Muscle of back (tissue), 11 donors: Measurements from ENCODE around the gene SSTR3. TPM values are rescaled to one million over a fixed set of nuclear protein-coding genes. Genes with fewer than 3 reads are reported as not detected.

Source experiments
- DNase-seq, 3 donors: peaks; one replicate each; pipeline versions ENCODE4 v3.0.0 to v3.0.0-alpha.2; 2013
- polyA plus RNA-seq, 10 donors: library from polyadenylated mRNA; unstranded; fragments of 120-200 nt; gene quantifications; one replicate each; pipeline ENCODE4 v1.2.1, GENCODE V29; 2013; ENCODE audit not compliant: insufficient read length in 10 of 10

The SSTR3 gene
- polyA plus RNA-seq, 10 donors = 0.09 to 0.15 (median 0.13) TPM; not detected in 6

DNA sequence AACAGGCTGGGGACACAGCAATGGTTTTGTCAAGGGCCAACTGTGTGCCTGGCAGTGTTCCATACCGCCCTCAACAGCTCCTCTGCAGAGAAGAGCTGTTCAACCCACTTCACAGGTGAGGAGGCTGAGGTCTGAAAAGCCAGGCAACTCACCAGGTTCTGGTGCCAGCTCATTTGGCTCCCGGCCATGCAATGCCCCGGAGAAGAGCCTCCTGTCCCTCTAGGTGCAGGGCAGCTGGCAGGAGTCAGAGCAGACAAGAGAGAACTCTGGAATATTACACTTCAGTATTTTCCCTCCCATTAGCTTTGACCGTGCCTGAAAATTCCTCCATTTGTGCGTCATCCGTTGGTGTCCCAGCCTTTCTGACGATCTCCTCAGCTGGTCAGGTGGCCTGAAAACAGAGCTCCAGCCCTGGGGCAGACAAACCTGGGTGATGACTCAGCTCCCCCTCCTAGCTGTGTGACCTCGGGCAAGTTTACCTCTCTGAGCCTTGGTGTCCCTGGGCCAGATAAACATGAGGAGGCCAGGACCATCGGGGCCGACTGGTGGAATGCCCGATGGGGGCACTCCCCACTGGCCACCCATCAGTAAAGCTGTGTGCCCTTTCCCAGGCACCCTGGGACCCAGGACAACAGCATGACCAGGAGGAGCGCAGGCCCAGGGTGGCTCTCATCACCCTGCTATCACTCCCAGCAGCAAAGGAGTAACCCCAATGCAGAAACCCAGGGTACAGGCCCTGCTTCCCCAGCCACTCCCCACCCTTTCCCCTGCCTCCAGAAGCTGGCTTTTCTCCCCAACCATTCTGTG lies 14.6 kb downstream of the SSTR3 start:
- DNase-seq = peak in 2 of 3 donors; percentile 59 to 71

DNA sequence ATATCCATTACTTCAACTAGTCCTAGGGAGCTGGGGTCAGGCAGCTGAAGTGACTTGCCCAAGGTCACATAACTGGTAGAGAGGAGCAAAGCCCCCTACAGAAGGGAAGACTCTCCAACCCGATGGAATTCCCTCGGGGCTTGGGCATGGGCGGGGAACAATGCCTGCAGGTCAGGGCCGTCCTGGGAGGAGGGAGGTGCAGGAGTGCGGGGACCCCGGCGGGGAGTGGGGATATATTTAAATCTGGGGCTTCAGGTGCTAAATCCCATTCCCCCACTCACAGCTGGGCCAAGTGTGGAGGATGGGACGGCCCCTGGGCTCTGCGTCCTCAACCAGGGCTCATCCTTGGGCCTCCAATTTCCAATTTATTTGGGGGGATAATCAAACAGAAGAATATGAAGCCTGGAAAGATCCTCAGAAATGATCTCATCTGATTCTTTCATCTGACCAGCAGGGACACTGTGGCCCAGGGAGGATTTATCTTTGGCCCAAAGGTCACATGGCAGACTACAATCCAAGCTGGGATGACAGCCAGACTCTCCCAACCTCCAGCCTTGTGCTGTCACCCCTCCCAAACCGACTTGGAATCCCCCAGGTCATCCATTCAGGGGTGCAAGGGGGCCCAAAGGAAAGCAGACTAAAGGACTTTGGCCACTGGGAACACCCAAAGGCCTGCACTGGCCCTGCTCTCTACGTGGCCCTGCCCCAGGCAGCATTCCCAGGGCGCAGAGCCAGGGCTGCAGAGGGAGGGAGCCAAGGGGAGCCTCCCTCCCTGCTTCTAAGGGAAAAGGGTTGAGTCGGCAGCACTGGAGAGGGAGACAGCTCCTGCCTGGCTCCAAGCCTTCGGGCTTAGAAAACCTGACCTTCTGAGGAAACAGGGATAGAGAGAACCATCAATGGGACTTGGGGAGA lies 15.5 kb downstream of the SSTR3 start:
- peak in 2 of 3 donors; percentile 80 to 90 for DNase-seq

DNA sequence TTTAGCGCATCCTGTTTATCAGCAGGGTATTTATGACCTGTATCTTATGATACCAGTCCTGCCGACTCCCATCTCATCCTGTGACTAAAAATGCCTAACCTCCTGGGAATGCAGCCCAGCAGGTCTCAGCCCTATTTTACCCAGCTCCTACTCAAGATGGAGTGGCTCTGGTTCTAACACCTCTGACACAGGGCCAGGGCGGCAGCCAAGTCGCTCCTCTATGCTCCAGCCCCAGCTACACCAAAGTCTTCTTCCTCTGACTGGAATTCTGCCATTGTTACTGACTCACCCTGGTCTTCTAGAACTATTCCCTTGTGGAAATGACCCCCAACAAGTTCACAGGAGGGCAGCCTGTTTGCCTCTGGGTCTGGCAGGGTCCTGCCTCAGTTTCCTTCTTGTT lies 16.4 kb downstream of the SSTR3 start:
- DNase-seq = no peak

DNA sequence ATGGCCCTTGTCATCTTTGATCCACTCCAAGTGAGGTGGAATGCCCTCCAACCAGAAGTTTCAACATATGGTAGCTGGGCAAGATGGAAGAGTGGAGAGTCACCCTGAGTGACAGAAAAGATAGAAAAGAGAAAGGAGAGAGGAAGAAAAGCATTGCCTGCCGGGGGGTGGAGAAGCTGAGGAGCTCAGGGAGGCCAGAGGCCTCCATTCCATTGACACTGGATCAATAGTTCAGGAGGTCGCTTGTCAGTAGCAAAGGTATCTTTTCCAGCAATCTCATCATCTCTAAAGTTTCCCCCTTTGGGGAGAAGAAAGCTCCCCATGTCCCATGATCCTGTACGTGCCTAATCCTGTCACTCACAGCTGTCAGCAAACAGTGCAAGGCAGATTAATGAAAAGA lies 17.5 kb downstream of the SSTR3 start:
- no peak for DNase-seq

DNA sequence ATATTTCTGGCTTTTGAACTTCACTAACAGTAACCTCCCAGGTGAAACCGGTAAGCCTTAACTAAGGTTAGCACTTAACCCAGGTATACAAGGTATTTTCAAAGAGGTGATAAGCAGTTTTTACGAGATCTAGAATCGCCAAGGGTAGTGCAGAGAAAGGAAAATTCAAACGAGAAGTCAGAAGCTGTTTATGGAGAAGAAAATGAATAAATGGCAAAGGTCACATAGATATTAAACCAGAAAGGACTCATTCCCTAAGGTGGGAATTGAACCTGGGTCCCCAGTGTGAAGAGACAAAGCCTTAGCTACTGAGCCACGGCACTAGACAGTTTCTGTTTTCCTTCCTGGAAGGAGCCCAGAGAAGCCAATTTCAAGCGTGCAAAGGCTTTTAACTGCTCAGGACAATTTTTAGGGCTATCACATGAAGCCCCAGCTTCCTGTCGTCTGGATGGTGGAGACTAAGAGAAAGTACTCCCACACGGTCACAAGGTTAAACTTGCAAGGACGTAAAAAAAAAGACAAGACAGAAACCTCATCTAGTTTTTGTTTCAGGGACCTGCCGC lies 18.6 kb downstream of the SSTR3 start:
- DNase-seq = peak in 1 of 3 donors; percentile 48

DNA sequence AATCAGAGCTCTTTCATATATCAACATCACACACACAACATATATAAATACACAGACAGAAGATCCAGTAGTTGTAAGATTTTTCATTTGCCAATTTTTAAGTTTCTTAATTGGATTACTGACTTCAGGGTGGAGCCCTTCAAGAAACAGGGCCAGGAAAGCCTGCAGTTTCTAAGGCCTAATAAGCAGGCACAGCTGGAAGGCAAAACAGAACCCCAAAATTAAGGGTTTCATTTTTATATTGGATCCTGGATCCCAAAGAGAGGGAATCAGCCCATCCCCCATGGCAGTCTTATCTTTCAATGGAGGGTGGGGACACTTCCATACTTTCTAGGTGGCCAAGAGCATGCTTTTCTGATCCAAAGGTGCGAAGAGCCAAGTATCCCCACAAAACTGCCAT lies 19.5 kb downstream of the SSTR3 start:
- no peak for DNase-seq

DNA sequence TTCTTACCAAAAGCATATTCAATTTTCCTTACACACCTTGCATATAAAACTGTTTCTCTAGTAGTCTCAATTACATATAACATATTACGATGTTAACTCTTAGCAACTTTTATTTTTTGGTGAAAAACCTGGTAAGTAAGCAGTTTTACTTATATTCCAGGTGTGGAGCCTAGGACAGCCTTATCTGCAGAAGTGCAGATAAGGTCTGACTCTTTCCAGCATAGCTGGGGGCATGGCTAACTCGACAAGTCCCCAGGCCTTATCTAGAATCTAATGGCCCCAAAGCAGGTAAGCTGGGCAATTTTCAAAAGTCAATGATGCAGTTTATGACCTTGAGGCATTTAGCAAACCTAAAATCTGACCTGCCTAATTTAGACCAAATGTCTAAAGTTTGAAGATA lies 20.1 kb downstream of the SSTR3 start:
- no peak for DNase-seq

DNA sequence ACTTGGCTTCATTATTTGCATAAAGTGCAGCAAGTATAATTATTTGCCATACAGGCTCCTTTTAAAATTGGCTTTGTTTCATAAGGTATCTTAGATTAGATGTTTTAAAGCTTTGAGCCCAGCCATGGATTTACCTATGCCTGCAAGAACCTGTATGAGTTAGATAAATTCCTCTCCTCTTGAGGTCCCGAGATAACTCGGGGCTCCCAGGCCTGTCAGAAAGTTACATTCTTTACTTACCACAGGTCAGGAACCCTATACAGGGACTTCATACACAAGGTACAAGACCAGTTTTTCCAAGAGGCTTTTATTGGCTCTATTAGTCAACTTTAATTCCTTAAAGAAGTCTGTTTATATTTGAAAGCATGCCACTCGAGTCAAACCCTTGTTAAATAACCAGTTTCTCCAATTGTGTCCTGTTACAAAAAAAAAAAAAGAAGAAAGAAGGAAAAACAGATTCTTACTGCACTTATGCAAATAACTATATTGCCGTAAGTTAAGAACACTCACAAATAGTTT lies 22.0 kb downstream of the SSTR3 start:
- DNase-seq = no peak

DNA sequence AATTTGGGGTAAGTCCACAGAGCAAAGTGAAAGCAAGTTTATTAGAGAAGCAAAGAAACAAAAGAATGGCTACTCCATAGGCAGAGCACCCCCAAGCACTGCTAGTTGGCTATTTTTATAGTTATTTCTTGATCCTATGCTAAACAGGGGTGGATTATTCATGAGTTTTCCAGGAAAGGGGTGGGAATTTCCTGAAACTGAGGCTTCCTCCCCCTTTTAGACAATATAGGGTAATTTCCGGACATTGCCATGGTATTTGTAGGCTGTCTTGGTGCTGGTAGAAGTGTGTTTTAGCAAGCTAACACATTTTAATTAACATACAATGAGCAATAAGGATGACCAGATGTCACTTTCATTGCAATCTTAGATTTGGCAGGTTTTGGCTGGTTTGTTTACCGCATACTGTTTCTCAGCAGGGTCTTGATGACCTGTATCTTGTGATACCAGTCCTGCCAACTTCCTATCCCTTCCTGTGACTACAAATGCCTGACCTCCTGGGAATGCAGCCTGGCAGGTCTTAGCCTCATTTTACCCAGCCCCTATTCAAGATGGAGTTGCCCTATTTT lies 23.3 kb downstream of the SSTR3 start:
- DNase-seq = peak in 1 of 3 donors; percentile 51

DNA sequence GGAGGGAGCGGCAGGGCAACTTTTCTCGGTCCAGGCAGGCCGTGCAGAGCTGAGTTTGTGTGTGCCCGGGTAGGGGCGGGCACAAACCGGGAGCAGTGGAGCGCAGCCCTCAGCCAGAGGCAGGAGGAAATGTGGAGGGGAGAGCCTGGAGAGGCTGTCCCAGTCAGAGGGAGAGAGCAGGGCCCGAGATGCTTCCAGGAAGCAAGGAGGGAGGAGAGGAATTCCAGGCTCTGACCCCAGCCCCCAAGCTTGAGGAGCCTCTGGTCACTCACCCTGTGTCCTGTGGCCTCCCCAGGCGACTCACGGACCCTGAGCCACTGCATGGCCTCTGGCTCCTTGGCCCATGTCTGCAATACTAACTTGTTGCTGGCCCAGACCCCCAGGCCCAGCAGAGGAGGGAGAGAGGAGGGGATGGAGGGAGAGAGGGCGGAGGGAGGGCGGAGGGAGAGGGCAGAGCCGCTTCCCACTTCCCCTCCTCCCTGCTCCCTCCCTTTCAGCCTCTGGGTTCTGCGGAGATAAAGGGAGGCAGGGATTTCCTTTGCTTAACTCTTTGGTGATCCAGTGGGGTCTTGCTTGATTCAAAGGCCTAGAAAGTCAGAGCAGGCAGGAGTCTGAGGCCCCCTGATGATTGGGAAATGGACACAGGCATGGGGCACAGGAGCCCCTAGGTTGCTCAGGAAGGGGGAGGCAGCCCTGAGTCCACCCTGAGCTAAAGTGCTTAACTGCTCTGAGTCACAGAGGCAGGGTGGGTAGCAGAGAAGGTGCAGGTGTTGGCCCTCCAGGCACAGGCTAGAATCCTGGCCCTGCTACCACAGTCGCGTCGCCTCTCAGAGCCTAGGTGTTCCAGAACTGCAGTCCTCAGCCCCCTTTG lies 24.2 kb downstream of the SSTR3 start, which contains the start of gene C1QTNF6:
Gene C1QTNF6 (minus strand): TSS at position 357 of the 871 bp plus-strand sequence. CDS start 34 bp downstream, at position 323.
- DNase-seq = peak in 2 of 3 donors; percentile 80 to 95

DNA sequence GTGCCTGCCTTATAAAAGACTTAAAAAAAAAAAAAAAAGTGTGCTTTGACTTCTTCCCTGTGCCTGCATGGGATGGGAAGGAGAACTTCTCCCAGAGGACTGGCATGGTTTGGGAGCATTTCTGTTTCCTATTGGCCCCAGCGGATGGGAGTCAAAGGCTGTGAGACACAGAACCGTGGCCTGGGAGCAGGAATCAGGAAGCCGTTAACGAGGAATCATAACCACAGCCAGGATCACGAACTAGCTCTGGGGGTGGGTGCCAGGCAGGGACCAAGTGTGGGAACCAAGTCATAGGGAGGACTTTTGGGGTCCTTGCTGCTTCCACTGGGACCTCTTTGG lies 24.8 kb downstream of the SSTR3 start:
- DNase-seq = no peak

DNA sequence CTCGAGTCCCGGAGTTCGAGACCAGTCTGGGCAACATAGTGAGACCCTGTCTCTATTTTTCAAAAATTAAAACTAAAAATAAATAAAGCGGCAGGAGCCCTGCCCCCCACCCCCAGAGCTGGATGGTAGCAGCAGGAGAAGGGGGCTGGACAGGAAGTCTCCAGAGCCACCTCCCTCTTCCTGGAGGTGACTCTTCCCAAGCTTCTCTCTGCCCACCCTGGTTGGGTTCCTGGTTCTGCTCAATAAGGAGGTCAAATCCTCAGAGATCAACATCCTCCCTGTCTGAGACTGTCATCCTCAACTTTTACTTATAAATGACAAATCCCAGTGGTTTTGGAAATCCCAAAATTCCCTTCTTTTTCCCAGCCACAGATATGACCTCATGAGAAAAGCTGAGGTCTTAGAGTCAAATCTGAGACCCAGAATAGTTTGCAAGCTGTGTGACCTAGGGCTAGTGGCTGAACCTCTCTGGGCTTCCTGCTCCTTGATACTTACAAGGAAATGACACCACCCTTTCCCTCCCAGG lies 25.2 kb downstream of the SSTR3 start:
- no peak for DNase-seq

DNA sequence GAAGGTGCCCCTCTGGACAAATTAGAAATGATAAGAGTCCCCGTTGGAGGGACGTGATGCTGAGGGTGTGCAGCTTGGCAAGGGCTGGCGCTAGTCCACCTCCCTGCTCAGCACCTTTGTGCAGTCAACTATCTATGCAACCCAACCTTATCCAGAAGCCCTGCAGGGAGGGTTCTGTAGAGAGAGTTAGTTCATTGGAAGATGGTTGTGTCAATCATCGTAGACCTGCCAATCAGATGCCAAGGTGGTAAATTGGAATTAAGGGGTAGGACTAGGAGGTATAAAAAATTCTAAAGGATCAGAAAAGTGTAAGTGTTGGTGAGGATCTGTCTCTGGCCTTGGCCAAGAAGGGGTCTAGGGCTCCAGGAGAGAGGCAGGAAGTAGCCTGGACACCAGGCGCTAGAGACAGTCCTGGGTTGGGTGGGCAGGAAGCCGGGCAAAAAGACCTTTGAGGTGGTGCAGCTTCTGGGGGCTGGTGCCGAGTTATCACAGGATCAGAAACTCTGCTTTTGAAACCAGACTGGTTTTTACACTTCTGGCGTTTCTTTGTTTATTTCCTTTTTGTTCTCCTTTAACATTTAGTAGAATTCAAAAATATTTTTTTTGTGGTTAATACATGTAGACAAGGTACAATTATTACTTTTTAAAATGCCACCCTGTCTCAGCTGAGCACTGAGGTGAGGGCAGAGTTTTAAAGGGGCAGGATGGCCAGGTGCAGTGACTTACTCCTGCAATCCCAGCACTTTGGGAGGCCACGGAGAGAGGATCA lies 25.9 kb downstream of the SSTR3 start:
- peak in 2 of 3 donors; percentile 67 to 79 for DNase-seq

DNA sequence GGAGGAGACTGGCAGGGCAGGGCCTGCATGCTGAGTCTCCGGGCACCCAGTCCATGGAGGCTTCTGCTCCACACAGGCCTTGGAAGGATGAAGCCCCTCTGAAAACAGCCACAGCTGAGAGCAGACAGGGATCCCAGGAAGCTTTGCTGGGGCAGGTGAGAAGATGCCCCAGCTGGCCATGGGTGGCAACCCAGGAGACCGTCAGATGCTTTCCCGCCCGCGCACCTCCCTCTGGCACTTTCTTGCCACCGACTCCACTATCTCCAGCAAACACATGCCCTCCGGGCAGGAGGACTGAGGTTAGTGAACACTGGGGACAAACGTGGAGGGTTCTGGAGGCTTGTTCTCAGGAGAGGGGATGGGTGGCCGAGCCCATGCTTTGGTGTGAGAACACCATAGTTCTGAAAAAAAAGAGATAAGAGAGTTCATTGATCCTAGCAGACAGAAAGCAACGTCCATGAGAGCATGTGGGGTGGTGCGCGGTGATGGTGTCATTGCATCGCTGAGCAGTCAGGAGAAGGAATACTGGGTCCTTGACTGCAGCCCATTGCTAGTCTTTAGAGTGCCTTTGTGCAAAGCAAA lies 26.5 kb downstream of the SSTR3 start:
- no peak for DNase-seq

DNA sequence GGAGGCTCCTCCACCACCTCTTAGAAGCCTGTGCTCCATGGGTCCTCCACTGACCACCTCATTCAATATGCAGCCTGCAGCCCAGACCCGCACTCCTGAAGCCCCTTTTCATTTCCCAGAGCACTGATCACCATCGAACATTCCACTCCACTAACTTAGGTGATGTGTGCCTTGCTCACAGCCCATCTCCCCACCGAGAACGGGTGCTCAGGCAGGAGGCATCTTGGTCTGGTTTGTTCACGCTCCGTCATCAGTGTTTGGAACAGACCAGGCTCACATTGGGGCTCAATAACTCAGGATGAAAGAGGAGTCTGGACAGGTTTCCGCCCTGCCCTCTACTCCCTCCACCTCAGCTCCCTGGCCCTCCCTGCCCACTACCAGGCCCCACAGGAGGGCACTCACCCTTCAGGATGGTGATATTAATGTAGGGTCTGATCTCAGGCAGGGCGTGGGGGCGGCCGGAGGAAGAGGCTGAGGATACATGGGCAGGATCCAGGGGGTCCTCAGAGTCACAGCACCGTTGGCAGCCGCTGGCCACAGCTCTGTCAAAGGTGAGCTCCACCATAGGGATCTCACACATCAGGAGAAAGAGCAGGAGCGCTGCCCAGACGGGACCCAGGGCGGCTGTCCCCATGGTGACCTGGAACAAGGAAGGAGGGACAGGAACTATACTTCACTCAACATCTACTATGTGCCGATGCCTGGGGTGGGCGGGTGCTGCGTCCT lies 27.3 kb downstream of the SSTR3 start:
- no peak for DNase-seq

DNA sequence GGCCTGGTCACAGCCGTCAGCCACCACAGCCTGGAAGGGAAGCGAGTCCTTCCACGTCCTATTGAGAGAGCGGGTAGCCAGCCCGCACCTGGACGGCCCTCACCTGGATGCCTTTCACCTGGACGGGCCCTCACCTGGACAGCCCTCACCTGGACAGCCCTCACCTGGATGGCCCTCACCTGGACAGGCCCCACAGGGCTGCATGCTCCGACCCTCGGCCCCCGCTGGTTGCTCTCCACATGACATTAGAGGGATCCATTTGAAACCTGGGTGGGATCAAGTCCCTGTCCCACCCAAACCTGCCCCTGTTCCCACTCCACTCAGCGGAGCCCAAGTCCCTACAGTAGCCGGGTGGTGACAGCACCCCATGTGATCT lies 27.9 kb downstream of the SSTR3 start:
- no peak for DNase-seq

DNA sequence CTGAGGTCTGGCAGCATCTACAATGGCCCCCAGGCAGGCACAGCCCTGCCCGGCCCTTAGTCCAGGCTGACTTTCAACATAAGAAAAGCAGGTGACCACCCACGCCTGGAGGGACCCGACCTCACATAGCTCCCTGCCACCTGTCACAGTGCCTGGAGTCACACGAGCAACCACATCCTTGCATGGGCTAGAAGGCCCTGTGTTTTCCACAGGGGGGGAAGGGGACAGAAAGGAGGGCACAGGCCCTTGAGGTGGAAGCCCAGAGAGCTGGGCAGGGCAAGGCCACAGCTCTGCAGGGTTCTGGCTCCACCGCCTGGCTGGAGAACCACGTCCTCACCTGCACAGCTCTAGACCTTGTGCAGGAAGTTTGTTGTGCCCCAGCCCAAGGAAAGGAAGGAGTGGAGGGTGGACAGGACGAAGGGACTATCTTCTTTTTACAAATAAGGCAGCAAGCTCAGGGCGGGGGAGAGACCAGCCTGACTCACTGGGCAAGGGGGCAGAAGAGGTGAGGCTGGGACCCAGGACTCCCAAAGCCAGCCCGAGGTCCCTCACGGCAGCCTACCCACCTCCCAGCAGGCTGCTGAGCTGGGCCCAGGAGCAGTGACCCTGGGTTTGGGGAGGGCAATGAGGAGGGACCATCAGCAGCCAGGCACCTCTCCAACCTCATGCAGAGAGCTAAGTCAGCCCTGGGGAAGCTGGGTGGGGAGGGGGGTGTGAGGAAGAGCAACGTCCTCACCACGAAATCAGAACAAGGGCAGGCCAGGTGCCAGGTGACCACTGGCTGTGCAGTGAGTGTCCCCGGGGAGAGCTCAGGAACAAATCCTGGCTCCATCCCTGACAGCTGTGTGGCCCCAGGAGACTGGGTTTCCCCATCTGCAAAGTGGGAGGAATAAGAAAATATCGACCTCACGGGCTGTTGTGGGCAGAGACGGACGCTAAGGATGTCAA lies 28.6 kb downstream of the SSTR3 start:
- no peak for DNase-seq

DNA sequence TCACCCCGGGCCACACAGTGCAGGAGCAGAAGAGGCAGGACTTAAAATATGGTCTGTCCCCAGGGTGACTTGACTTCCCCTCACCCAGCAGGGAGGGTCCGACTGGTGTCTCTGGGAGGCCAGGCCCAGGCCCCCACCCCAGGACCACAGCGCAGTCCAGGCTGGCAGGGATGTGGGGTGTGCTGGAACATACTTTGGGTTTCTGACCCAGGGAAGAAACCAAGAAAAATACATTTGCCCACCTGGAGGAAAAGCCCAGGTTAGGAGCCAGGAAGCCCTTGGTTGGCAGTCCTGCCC lies 29.4 kb downstream of the SSTR3 start:
- no peak for DNase-seq
